GM21825 (cell line): Measurements from ENCODE around the gene AMMECR1.
"Not testable (repeated sequence)": the region's sequence is repeated elsewhere in the genome, so short reads cannot be mapped to it uniquely, and the experiment has no call there.

Experiments
- ATAC-seq: cut with Tn5 transposase; IDR thresholded peaks from one replicate; pipeline ENCODE4 v1.9.1; 2021; ENCODE audit warnings: mild to moderate bottlenecking, moderate library complexity; ENCODE audit not compliant: unreplicated experiment

Gene AMMECR1

GRCh38 chrX:110173192-110174175 lies 144.4 kb downstream of the AMMECR1 start:
- no peak for ATAC-seq

GRCh38 chrX:110172215-110172614 lies 145.7 kb downstream of the AMMECR1 start:
- peak; percentile 98 for ATAC-seq

GRCh38 chrX:110171442-110171841 lies 146.4 kb downstream of the AMMECR1 start:
- ATAC-seq = no peak

GRCh38 chrX:110170029-110170428 lies 147.9 kb downstream of the AMMECR1 start:
- no peak for ATAC-seq

- ATAC-seq = no peak
These were observed 149.3 kb downstream of the AMMECR1 start for GRCh38 chrX:110168585-110168984.

- no peak for ATAC-seq
These were observed 149.9 kb downstream of the AMMECR1 start for GRCh38 chrX:110167952-110168451.

GRCh38 chrX:110163488-110163887 lies 154.4 kb downstream of the AMMECR1 start:
- ATAC-seq = no peak

GRCh38 chrX:110162867-110163266 lies 155.0 kb downstream of the AMMECR1 start:
- ATAC-seq = no peak

GRCh38 chrX:110162131-110162530 lies 155.8 kb downstream of the AMMECR1 start:
- ATAC-seq = no peak

GRCh38 chrX:110161361-110161686 lies 156.6 kb downstream of the AMMECR1 start:
- no peak for ATAC-seq

- ATAC-seq = no peak
These were observed 158.0 kb downstream of the AMMECR1 start for GRCh38 chrX:110159865-110160264.

GRCh38 chrX:110159235-110159634 lies 158.7 kb downstream of the AMMECR1 start:
- no peak for ATAC-seq

GRCh38 chrX:110157444-110157843 lies 160.4 kb downstream of the AMMECR1 start:
- no peak for ATAC-seq

- no peak for ATAC-seq
These were observed 161.6 kb downstream of the AMMECR1 start for GRCh38 chrX:110156167-110156754.

- no peak for ATAC-seq
These were observed 162.1 kb downstream of the AMMECR1 start for GRCh38 chrX:110155759-110156158.

GRCh38 chrX:110154328-110154727 lies 163.6 kb downstream of the AMMECR1 start:
- ATAC-seq = not testable (repeated sequence)

- no peak for ATAC-seq
These were observed 164.0 kb downstream of the AMMECR1 start for GRCh38 chrX:110153896-110154295.

GRCh38 chrX:110153244-110153643 lies 164.6 kb downstream of the AMMECR1 start:
- no peak for ATAC-seq

GRCh38 chrX:110146521-110146920 lies 171.4 kb downstream of the AMMECR1 start:
- peak; percentile 62 for ATAC-seq

- ATAC-seq = peak; percentile 62
These were observed 172.0 kb downstream of the AMMECR1 start for GRCh38 chrX:110145854-110146253.

GRCh38 chrX:110145311-110145710 lies 172.6 kb downstream of the AMMECR1 start:
- ATAC-seq = no peak
